Measurements from ENCODE around the gene AKR1A1.

Gene AKR1A1

DNA sequence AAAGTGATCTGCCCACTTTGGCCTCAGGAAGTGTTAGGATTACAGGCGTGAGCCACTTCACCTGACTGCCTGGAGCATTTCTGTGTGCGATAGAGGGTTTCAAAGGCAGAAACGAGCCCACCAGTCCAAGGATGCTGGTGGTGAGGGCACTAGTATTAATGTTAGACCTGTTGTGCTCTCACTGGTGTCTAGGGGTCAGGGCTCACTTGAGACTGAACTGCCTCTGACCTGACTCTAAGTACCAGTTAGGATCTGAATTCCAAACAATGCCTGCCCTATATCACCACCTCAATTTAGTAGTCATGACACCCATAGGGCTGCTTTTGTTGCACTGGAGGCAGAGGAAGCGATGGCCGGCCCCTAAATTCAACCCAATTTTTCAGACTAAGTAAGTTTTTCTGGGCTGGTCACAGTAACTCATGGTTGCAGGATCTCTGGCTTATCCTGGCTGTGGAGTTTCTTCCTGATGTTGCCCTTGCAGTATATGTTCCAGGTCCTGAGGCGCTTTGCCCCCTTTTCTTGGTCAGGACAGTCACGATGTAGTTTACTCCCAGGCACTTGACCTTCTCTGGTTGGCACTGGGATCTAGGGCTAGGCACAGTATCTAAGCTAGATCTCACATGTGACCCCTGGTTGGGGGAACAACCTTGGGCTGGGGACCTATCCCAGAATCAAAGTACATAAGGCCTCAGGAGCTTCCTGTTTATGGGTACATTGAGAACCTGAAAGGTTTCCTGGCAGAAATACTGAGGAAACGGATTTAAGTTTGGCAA is 68.7 kb downstream of the AKR1A1 start:
- no peak for DNase-seq (ENCODE audit: low spot score)
